ENCODE data around the gene HDGFL2.

Gene HDGFL2

GRCh38 chr19:4550479-4551050, 78.5 kb downstream of the HDGFL2 start:
- DNase-seq (ENCODE audit: low read depth in 2 of 2, low spot score in 1 of 2) = no peak
